GM21528 (cell line): ENCODE data around the gene EGLN3.
"Not testable (repeated sequence)": the region's sequence is repeated elsewhere in the genome, so short reads cannot be mapped to it uniquely, and the experiment has no call there.

Source experiments
- ATAC-seq: cut with Tn5 transposase; IDR thresholded peaks from one replicate; pipeline ENCODE4 v1.9.1; 2021; ENCODE audit warnings: mild to moderate bottlenecking, moderate library complexity; ENCODE audit not compliant: unreplicated experiment, low FRiP score

The EGLN3 gene

GRCh38 chr14:33950320-33951182 lies at the start of gene EGLN3:
EGLN3 (minus strand) TSS chr14:33951074; CDS start chr14:33950752, 322 bp downstream.
- peak; percentile 77 for ATAC-seq

GRCh38 chr14:34000396-34000795 lies 49.5 kb upstream of the EGLN3 start:
- ATAC-seq = no peak

GRCh38 chr14:33999771-34000291 lies 49.0 kb upstream of the EGLN3 start:
- no peak for ATAC-seq

GRCh38 chr14:33997611-33998010 lies 46.7 kb upstream of the EGLN3 start:
- no peak for ATAC-seq

- no peak for ATAC-seq
These were observed 45.6 kb upstream of the EGLN3 start for GRCh38 chr14:33996462-33996861.

- no peak for ATAC-seq
These were observed 42.4 kb upstream of the EGLN3 start for GRCh38 chr14:33993246-33993645.

- no peak for ATAC-seq
These were observed 41.6 kb upstream of the EGLN3 start for GRCh38 chr14:33992274-33993007.

GRCh38 chr14:33990790-33991189 lies 39.9 kb upstream of the EGLN3 start:
- ATAC-seq = no peak

- no peak for ATAC-seq
These were observed 36.7 kb upstream of the EGLN3 start for GRCh38 chr14:33987565-33988080.

GRCh38 chr14:33986804-33987203 lies 35.9 kb upstream of the EGLN3 start:
- no peak for ATAC-seq

GRCh38 chr14:33985242-33985641 lies 34.4 kb upstream of the EGLN3 start:
- ATAC-seq = no peak

GRCh38 chr14:33979613-33980276 lies 28.9 kb upstream of the EGLN3 start:
- ATAC-seq = peak; percentile 61

- ATAC-seq = no peak
These were observed 28.2 kb upstream of the EGLN3 start for GRCh38 chr14:33978892-33979612.

GRCh38 chr14:33972583-33973081 lies 21.8 kb upstream of the EGLN3 start:
- ATAC-seq = peak; percentile 94

- ATAC-seq = not testable (repeated sequence)
These were observed 19.0 kb upstream of the EGLN3 start for GRCh38 chr14:33969846-33970245.

- ATAC-seq = no peak
These were observed 17.8 kb upstream of the EGLN3 start for GRCh38 chr14:33968722-33969121.

- no peak for ATAC-seq
These were observed 16.3 kb upstream of the EGLN3 start for GRCh38 chr14:33967138-33967537.

- ATAC-seq = no peak
These were observed 15.4 kb upstream of the EGLN3 start for GRCh38 chr14:33966276-33966675.

- ATAC-seq = no peak
These were observed 13.9 kb upstream of the EGLN3 start for GRCh38 chr14:33964599-33965317.
